HPDE6-E6E7 (cell line): ENCODE data around the gene BRSK1.
"Not testable (repeated sequence)": the region's sequence is repeated elsewhere in the genome, so short reads cannot be mapped to it uniquely, and the experiment has no call there.

Experiments used
- DNase-seq: peaks from one replicate; pipeline ENCODE4 v3.0.0; 2011; ENCODE audit warnings: missing footprints; ENCODE audit errors: extremely low spot score

The BRSK1 gene

DNA sequence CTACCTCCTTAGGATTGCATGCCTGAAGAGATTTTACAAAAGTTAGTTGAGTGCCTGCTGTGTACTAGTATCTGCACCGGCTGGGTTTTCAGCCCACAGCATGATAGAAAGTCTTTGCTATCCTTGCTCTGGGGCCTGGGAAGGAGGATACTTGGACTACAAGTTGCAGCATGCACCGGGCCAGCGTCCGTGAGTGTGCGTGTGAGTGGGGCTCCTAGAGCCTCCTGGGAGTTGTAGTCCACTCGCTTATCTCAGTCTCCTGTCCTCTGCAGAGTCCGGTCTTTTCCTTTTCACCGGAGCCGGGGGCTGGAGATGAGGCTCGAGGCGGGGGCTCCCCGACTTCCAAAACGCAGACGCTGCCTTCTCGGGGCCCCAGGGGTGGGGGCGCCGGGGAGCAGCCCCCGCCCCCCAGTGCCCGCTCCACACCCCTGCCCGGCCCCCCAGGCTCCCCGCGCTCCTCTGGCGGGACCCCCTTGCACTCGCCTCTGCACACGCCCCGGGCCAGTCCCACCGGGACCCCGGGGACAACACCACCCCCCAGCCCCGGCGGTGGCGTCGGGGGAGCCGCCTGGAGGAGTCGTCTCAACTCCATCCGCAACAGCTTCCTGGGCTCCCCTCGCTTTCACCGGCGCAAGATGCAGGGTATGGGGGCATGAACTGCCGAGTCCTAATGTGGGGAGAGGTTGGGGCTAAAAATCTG, 20.6 kb downstream of the BRSK1 start:
- DNase-seq, result no peak

DNA sequence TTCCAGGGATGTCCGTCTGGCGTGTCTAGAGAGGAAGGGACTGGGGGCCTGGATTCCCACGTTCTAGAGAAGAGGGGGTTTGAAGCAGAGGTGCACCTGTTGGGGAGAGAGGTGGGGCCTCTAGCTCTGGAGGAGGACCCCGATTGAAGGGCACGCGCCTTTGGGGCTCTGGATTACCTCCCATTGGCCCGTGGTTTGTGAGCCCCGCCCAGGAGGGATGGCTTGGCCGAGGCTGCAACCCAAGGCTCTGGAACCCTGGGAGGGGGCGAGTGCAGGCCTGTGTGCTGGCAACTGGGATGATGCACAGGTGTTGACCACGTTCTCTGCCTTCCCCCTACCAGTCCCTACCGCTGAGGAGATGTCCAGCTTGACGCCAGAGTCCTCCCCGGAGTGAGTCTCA, 21.2 kb downstream of the BRSK1 start:
- no peak for DNase-seq

DNA sequence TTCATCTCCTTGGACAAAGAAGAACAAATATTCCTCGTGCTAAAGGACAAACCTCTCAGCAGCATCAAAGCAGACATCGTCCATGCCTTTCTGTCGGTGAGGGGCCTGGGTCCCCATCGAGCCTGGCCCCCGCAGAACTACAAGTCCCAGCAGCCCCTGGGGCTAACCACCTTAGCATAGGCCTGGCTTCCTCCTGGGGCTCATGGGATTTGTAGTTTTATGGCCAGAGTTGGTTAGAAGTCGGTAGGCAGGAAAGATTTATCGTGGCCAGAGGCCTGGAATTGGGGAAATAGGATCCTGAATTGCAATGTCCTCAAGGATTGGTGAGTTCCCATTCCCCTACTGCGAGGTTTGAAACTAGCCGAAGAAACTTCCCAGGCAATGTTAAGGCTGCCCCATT, 21.7 kb downstream of the BRSK1 start:
- DNase-seq, result no peak

DNA sequence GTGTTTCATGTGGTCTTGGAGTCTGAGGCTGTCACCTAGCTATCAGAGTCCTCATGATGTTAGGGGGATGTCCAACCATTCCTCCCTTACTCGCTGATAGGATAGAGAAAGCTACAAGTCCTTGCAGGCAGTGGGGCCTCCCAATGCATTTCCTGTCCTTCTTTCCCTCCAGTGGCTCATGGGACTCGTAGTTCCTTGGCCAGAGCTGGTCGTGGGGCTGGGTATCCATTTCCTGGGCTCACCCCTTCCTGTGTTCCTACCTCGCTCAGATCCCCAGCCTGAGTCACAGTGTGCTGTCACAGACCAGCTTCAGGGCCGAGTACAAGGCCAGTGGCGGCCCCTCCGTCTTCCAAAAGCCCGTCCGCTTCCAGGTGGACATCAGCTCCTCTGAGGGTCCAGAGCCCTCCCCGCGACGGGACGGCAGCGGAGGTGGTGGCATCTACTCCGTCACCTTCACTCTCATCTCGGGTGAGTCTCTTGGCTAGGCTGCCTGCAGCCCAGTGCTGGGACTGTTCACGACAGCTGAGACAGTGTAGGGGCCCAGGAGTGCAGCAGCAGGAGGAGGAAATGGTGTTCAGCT, 22.3 kb downstream of the BRSK1 start:
- DNase-seq, result no peak

DNA sequence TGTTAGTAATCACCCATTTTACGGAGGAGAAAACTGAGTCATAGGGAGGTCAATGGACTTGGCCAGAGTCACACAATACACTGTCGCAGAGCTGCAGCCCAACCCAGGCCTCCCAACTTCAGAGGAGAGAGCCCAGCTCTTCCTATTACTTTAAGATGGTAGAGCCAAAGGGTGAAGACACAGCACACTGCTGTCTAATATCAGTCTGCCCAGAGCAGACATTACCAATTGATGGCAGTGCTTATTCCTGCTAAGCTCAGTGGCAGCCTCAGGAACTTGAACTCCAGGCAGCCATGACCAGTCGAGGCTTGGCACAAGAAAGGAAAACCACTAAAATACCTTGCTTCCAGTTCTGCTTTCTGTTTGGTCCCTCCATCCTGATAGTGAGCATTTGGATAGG, 22.9 kb downstream of the BRSK1 start:
- DNase-seq, result no peak

DNA sequence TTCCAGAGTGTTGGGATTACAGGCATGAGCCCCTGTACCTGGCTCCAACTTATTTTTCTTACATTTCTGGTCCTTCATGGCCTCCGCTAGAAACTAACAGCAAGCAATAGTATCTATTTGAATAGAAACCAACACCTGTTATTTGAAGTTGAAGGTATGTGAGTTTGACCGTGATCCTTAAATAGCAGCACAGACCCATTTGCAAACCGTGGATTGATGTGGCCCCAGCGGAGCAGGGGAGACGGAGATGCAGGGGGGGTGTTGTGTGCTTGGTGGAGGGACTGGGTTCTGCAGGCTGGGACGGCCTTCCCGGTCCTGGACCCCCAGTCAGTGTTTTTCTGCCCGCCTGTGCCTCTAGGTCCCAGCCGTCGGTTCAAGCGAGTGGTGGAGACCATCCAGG, 24.5 kb downstream of the BRSK1 start:
- no peak for DNase-seq

DNA sequence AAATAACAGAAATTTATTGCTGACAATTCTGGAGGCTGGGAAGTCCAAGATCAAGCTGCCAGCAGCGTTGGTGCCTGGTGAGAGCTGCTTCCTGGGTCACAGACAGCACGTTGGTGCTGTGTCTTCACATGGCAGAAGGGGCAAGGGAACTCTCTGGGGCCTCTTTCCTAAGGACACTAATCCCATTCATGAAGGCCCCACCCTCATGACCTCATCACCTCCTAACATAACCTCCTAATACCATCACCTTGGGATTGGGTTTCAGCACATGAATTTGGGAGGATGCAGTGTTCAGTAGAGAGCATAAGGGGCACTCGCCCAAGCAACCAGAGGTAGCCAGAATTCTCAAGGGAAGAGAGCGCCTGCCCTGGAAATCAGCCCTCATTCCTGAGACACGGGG, 25.7 kb downstream of the BRSK1 start:
- no peak for DNase-seq

DNA sequence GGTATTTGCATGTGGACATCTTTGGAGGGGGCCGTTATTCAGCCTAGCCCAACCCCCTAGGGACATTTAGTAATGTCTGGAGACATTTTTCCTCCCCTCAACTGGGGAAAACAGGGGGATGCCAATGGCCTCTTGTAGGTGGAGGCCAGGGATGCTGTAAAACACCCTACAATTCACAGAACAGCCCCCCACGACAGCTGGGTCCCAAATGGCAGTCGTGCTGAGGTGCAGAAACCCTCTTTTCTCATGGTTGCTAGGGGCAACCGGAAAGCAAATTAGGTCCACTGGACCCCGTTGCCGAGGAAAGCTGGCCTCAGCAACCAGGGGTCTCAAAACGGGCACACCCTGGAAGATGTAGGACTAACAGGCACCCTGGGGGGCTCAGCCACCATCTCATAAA, 26.7 kb downstream of the BRSK1 start:
- no peak for DNase-seq

DNA sequence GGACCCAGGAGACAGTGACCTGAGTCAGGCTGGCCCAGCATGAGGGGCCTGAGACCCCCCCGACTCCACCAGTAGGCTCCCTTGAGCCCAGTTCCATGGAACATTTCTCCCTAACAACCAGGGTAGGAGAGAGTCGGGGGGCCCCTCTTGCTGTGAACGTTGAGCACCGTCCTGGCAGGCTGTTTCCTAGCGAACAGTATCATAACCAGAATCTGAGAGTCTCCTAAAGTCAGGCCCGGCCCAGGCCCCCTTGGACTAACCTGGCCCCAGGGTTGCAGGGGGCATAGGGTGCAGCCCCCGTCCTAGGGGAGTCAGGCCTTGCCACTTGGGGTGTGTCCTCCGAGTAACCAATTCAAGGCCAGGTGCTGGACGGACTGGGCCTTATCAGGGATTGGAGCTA, 27.6 kb downstream of the BRSK1 start:
- no peak for DNase-seq

DNA sequence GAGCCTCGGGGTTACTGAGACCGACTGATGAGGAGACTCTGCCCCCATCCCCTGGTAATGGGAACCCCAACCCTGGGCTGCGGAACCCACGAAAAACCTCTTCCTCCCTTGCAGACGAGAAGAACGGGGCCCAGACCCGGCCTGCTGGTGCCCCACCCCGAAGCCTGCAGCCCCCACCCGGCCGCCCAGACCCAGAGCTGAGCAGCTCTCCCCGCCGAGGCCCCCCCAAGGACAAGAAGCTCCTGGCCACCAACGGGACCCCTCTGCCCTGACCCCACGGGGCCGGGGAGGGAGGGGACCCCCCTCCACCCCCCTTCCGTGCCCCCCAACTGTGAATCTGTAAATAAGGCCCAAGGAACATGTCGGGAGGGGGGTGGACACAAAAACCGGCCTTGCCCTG, 28.0 kb downstream of the BRSK1 start:
- DNase-seq, result no peak

DNA sequence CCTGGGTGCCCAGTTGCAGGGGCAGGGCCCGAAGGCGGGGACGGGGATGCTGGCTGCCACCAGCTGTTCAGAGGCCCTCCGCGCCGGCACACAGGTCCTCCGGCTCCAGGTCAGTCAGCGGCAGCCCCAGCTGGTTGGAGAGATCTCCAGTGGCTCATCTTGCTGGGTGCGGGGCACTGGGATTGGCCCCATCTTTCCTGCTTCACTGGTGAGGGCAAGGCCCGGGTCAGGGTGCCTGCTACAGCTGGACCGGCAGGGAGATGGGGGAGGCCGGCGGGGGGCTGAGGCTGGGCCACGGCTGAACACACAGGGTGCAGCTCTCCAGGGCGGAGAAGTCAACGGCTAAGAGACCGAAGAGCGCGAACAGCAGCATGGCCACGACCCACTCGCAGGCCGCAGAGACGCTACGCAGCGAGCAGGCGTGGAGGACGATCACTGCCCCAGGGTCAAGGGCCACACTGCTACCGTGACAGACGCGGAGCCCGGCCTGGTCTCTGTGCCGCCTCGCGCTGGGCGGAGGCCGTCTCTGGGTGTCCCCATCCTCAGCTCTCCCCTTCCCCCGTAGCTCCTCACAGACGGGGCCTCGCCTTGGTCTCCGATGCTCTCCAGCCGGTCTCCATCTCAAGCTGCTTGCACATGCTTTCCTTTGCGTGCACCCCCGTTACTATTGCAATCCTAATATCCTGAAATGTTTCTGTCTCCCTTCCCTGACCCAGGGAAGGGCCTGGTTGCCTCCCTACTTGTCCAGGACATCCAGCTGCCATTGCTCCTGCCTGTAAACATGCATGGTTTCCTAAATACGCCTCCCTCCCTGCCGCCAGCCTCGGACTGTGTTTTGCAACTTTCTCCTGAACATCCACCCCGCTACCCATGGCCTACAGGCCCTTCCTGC, 29.1 kb downstream of the BRSK1 start:
- DNase-seq, result no peak

DNA sequence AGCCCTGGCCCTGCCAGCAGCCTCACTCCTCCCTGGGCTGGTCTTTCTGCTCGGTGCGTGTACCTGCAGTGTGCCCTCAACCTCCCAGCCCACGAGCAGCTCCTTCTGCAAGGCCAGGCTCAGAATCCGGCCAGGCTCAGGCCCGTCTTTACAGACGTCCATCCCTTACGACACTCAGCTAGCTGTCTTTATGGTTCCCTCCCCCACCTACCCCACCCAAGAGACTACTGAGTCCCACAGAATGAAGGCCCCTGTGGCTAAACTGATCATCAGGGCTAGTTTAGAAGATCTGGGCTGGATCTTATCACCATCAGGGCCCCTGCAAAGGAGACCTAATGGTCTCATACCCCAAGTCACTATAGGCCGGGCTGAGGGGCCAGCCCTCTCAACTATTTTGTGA, 30.6 kb downstream of the BRSK1 start:
- no peak for DNase-seq

DNA sequence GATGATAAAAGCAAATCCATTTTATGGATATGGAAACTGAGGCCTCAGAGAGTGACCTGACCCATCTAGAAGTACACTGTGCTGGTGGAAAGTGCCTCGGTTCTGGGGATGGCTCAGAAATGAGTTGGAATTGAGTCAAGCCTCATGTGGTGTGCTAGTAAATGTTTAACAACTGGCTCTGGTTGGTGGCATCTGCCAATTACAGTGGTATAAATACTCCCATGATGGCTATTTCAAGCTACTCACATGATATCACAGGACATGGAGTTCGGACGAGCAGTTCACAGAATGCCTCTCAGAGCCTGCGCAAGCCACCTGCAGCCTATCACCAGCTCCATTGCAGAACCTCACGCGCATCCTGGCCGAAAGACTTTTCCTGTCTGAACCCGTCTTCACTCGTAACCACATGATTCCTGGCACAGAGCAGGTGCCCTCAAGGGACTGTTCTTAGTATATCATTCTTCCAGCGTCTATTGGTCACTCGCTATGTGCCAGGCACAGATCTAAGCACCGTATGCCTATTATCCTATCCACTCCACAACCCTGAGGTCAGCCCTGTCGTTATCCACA, 32.2 kb downstream of the BRSK1 start:
- no peak for DNase-seq

DNA sequence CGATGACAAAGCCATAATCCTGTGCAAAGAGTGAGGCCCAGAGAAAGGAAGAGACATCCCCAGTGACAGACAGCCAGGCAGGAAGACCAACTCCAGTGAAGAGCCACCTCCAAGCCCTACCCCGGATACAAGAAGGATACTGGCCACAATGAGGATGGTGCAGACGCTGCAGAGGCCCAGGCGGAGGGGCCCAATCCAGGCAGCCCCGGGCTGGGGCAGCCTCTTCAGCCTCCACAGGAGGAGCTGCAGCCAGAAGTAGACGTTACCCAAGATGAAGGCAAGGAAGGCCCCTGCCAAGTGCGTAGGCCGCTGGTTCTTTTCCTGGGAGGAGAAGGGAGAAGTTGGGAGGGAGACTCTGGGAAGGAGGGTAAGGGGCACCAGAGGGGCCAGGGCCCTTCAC, 32.8 kb downstream of the BRSK1 start:
- no peak for DNase-seq

DNA sequence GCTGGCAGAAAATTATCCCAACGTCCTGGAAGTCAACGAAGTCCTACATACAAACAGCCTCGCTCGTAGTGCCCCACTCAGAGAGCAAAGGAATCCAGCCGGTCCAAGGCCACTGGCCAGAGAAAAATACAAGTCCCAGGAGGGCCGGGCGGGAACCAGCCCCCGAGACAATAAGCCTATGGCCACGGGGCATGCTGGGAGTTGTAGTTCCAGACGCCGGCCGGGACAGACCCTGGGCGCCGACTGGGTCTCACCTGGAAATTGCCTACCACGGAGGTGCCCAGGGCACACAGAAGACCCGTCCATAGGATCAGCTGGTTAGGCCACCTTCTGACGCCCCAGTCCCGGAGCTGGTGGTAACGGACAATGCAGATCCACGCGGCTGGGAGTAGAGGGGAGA, 36.0 kb downstream of the BRSK1 start:
- no peak for DNase-seq

DNA sequence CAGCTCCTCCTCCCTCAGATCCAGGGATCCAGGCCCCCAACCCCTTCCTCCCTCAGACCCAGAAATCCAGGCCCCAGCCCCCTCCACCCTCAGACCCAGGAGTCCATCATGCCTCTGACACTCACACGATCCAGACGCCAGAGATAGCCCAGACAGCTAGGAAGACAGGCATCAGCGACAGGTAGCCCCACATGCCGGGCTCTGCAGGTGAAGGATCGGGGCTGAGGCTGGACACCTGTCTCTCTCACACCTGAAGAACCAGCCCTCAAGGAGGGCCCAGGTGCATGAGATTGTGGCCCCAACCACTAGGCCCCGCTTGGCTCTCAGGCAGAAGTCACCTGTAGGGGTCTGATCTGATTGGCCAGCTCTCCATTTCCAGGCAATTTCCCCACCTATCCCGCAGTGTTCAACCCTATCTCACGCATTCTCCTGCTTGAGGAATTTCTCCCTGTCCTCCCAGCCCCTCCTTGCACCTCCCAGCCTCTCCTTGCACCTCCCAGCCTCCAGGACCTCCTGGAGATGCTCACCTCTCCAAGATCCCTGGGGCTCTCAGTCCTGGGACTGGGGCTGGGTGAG, 37.1 kb downstream of the BRSK1 start:
- no peak for DNase-seq

DNA sequence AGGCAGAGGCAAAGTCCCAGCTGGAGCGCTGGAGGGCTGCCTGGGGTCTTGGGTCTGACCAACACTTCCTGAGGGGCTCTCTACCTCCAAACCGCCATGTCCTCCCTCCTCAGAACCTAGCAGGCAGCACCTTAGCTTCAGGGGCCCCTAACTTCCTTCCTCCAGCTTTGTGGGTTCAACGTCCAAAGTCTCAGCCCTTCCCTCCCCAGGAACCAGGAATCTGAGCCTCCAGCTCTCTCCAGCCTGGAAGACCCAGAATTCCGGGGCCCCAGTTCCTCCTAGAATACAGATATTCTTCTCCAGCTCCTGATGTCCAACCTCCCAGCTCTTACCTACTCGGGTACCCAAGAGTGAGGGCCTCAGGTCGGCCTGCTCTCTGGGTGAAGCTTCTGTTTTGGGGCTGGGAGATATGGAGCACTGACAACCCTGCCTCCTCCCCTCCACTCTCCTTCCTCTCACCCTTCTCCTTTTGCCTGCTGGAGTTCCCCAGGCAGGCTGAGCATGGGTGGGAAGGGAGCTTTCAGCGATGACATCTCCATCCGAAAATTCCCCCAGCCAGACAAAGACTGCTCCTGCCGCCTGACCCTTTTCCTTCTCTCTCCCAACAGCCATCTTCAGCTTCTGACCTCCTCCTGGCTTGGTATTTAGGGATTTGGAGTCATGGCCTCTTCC, 37.8 kb downstream of the BRSK1 start:
- DNase-seq, result no peak

DNA sequence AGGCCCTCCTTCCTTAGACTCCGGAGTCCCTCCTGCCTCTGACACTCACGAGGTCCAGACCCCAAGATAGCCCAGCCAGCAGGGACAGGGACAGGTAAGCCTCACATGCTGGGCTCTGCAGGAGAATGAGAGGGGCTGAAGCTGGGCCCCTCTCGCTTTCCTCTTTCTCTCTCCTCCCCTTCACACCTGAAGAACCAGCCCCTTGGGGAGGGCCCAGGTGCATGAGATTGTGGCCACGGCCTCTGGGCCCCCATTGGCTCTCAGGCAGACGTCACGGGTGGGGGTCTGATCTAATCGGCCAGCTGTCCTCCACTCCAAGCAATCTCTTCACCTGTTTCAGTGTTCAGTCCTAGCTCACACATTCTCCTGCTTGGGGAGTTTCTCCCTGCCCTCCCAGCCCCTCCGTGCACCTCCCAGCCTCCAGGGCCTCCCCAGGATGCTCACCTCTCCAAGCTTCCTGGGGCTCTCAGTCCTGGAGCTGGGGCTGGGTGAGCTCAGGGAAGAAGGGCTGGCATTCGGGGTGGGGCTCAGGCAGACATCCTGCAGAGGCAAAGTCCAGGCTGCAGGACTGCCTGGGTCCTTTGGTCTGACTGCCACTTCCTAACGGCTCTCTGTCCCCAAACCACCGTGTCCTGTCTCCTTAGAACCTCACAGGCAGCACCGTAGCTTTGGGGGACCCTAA, 38.5 kb downstream of the BRSK1 start:
- DNase-seq, result no peak

DNA sequence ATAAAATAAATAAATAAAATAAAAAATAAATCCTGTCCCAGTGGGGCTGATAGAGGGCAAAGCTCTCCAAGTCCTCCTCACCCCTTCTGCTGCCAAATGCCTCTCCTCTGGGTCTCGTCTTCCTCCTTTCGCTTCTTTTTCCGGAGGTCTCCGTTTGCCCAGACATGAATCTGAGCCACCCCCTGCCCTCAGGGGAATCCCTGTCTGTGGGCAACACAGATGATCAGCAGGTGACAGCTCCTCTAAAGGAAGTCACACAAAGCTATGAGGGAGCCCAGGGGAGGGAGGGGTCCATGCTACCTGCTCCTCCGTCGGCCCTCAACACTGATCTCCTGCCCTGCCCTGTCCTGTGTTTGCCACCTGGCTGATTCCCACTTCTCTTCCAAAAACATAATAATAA, 40.9 kb downstream of the BRSK1 start:
- no peak for DNase-seq

DNA sequence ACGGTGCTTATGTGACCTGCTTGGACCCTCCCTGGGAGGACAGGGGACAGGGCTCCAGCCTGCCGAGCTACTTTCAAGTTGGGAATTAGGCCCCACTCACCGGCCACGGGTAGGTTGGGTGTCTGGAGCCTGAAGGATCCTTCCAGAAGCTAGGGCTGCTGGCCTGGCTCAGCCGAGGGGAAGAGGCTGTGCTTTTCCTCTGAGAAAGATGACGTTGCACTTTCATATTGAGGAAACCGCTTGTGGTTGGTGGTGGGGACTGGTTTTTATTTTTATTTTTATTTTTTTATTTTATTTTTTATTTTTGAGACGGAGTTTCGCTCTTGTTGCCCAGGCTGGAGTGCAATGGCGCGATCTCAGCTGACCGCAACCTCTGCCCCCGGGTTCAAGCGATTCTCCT, 41.4 kb downstream of the BRSK1 start, which contains the start of gene TMEM150B:
TMEM150B (minus strand) TSS at position 170 of the 400 bp plus-strand sequence. CDS start 4,305 bp downstream, outside the sequence.
- no peak for DNase-seq

DNA sequence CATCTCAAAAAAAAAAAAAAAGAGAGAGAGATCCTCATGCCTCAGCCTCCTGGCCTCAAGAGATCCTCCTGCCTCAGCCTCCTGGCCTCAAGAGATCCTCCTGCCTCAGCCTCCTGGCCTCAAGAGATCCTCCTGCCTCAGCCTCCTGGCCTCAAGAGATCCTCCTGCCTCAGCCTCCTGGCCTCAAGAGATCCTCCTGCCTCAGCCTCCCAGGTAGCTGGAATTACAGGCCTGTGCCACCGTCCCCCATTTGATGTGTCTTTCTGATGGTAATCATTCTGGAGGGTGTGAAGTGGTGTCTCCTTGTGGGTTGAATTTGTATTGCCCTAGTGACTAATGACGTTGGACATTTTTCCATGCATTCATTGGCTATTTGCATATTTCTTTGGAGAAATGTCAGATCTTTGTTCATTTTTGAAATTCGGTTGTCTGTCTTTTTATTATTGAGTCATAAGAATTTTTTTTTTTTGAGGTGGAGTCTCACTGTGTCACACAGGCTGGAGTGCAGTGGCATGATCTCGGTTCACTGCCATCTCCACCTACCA, 45.0 kb downstream of the BRSK1 start:
- DNase-seq, result not testable (repeated sequence)
